Nephron (organoid): ENCODE results near the gene AKR1C3.
A peak's percentile ranks its signal among the peaks of the same experiment; 100 is the strongest.
"Not testable (repeated sequence)": the region's sequence is repeated elsewhere in the genome, so short reads cannot be mapped to it uniquely, and the experiment has no call there.

Experiments used
- H3K27ac Mint-ChIP-seq, 3 experiments: 2 replicates each; pipeline ENCODE4 v1.8.0; 2020; ENCODE audit warnings: mixed read lengths in 3 of 3, mild to moderate bottlenecking in 2 of 3, moderate library complexity in 1 of 3
- H3K27me3 Mint-ChIP-seq: 2 replicates; pipeline ENCODE4 v1.8.0; 2021; ENCODE audit warnings: low read depth, mild to moderate bottlenecking, moderate library complexity, mixed read lengths
- H3K36me3 Mint-ChIP-seq: 2 replicates; pipeline ENCODE4 v1.8.0; 2020; ENCODE audit warnings: low read depth, mixed read lengths
- H3K4me1 Mint-ChIP-seq: 2 replicates; pipeline ENCODE4 v1.8.0; 2020; ENCODE audit warnings: mixed read lengths
- H3K4me3 Mint-ChIP-seq, 3 experiments: 2 replicates each; pipeline ENCODE4 v1.8.0; 2020; ENCODE audit warnings: mild to moderate bottlenecking in 3 of 3, mixed read lengths in 3 of 3, moderate library complexity in 2 of 3
- H3K9me3 Mint-ChIP-seq: 2 replicates; pipeline ENCODE4 v1.8.0; 2020; ENCODE audit warnings: mixed read lengths
- CTCF ChIP-seq, 3 experiments: fragments of 200-600 bp; sonication (generic); IDR thresholded peaks; one replicate each; pipeline ENCODE4 v1.5.0; 2021; ENCODE audit warnings: antibody characterized with exemption in 3 of 3; ENCODE audit not compliant: unreplicated experiment in 3 of 3

The AKR1C3 gene

GRCh38 chr10:5094265-5095205 is at the start of gene AKR1C3:
AKR1C3 (plus strand) TSS chr10:5094414; CDS start chr10:5094445, 31 bp downstream.
- H3K27ac Mint-ChIP-seq, result peak within 1 kb of the TSS; percentile 46 to 69 (median 62)
- H3K36me3 Mint-ChIP-seq, result peaks cover 2% of the 10 kb centered on the region
- H3K4me1 Mint-ChIP-seq, result no peaks in the 10 kb centered on the region
- no peaks in the 10 kb centered on the region for H3K27me3 Mint-ChIP-seq
- H3K4me3 Mint-ChIP-seq, result peak within 1 kb of the TSS; percentile 70 to 82 (median 75)
- TF ChIP-seq CTCF (IDR thresholded peaks at IDR 0.05; ENCODE audit: unreplicated experiment in 3 of 3), result peak; percentile 54 to 57 (median 54)
- peaks cover 24% of the 10 kb centered on the region for H3K9me3 Mint-ChIP-seq

GRCh38 chr10:5045095-5045494 is 49.1 kb upstream of the AKR1C3 start:
- H3K36me3 Mint-ChIP-seq, result no peaks in the 10 kb centered on the region
- no peak overlapping the region for H3K27ac Mint-ChIP-seq
- no peaks in the 10 kb centered on the region for H3K4me1 Mint-ChIP-seq
- H3K27me3 Mint-ChIP-seq, result no peaks in the 10 kb centered on the region
- H3K9me3 Mint-ChIP-seq, result peaks cover 32% of the 10 kb centered on the region
- TF ChIP-seq CTCF (IDR thresholded peaks at IDR 0.05; ENCODE audit: unreplicated experiment in 3 of 3), result no peak
- H3K4me3 Mint-ChIP-seq, result no peak overlapping the region

GRCh38 chr10:5046410-5046809 is 47.8 kb upstream of the AKR1C3 start:
- TF ChIP-seq CTCF (IDR thresholded peaks at IDR 0.05; ENCODE audit: unreplicated experiment in 3 of 3), result no peak
- no peaks in the 10 kb centered on the region for H3K36me3 Mint-ChIP-seq
- no peaks in the 10 kb centered on the region for H3K27me3 Mint-ChIP-seq
- H3K4me3 Mint-ChIP-seq, result no peak overlapping the region
- H3K9me3 Mint-ChIP-seq, result peaks cover 24% of the 10 kb centered on the region
- no peaks in the 10 kb centered on the region for H3K4me1 Mint-ChIP-seq
- H3K27ac Mint-ChIP-seq, result no peak overlapping the region

GRCh38 chr10:5047055-5047454 is 47.2 kb upstream of the AKR1C3 start:
- H3K9me3 Mint-ChIP-seq, result peaks cover 25% of the 10 kb centered on the region
- not testable (repeated sequence) for H3K36me3 Mint-ChIP-seq, H3K27ac Mint-ChIP-seq, H3K4me1 Mint-ChIP-seq, H3K27me3 Mint-ChIP-seq, H3K4me3 Mint-ChIP-seq

GRCh38 chr10:5047912-5048628 is 46.1 kb upstream of the AKR1C3 start:
- H3K9me3 Mint-ChIP-seq, result peaks cover 25% of the 10 kb centered on the region
- no peak overlapping the region for H3K4me3 Mint-ChIP-seq
- H3K27me3 Mint-ChIP-seq, result peaks cover 3% of the 10 kb centered on the region
- H3K4me1 Mint-ChIP-seq, result no peaks in the 10 kb centered on the region
- TF ChIP-seq CTCF (IDR thresholded peaks at IDR 0.05; ENCODE audit: unreplicated experiment in 3 of 3), result no peak
- no peaks in the 10 kb centered on the region for H3K36me3 Mint-ChIP-seq
- H3K27ac Mint-ChIP-seq, result no peak overlapping the region

GRCh38 chr10:5052951-5053500 is 41.2 kb upstream of the AKR1C3 start:
- not testable (repeated sequence) for H3K4me3 Mint-ChIP-seq, H3K27me3 Mint-ChIP-seq, H3K4me1 Mint-ChIP-seq, H3K36me3 Mint-ChIP-seq, H3K27ac Mint-ChIP-seq
- H3K9me3 Mint-ChIP-seq, result peaks cover 20% of the 10 kb centered on the region

- H3K27me3 Mint-ChIP-seq, H3K36me3 Mint-ChIP-seq, H3K4me3 Mint-ChIP-seq, H3K27ac Mint-ChIP-seq, H3K4me1 Mint-ChIP-seq: not testable (repeated sequence)
- peaks cover 32% of the 10 kb centered on the region for H3K9me3 Mint-ChIP-seq
Observed at GRCh38 chr10:5054831-5055230, 39.4 kb upstream of the AKR1C3 start.

GRCh38 chr10:5059267-5059666 is 34.9 kb upstream of the AKR1C3 start:
- not testable (repeated sequence) for H3K27me3 Mint-ChIP-seq, H3K4me1 Mint-ChIP-seq, H3K4me3 Mint-ChIP-seq, H3K36me3 Mint-ChIP-seq, H3K27ac Mint-ChIP-seq
- H3K9me3 Mint-ChIP-seq, result peaks cover 25% of the 10 kb centered on the region

GRCh38 chr10:5060791-5061190 is 33.4 kb upstream of the AKR1C3 start:
- H3K4me3 Mint-ChIP-seq, H3K27me3 Mint-ChIP-seq, H3K27ac Mint-ChIP-seq, H3K4me1 Mint-ChIP-seq, H3K36me3 Mint-ChIP-seq: not testable (repeated sequence)
- peaks cover 20% of the 10 kb centered on the region for H3K9me3 Mint-ChIP-seq
